Measurements from ENCODE around the gene TMEM235.

DNA sequence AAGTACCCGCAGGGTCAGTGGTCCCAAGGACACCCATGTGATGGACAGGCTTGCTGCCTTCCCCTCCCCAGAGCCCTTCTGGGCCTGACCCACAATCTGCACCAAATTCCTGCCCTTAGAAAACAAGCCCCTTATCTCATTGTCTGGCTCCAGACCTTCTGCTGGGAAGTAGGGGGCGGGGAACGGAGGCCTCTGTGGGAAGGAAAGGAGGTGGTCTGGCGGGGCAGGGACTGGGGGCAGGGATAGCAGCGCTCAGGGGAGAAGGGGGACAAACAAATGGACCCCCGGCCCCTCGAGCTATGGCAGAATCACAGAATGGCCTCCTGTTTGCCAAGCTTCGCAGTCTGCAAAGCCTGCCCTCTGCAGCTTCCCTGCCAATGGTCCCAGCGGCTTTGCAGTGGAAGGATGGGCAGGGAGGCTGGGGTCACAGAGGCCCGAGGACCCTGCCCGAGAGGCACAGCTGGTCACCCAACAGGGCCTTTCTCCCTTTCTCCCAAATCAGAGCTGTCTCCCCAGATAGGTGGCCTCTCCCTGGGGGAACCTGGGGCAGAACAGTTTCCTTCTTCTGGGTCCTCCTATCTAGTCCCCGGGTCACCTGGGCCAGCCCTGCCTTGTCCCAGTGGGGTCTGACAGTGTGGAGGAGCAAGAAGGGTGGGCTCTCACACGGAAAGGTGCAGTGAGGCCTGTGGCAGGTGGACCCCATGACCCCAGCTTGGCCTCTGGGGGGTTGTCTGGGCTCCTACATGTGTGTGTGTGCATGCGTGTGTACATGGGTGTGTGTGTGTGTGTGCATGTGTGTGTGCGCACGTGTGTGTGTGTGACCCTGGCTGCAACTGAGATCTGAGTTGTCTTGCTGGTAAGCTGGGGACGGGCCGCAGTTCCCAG is 25.5 kb downstream of the TMEM235 start:
- TF ChIP-seq TRIM24 (IDR thresholded peaks at IDR 0.05) (no peak), ELF1 (tag; IDR thresholded peaks at IDR 0.05) (no peak), CTCF (IDR thresholded peaks at IDR 0.05 in 2 of 3, conservative IDR thresholded peaks at IDR 0.05 in 1 of 3; ENCODE audit: insufficient read depth in 2 of 3, low read depth in 1 of 3, low read length in 3 of 3) (no peak), ZNF12 (CRISPR knock-in tag; IDR thresholded peaks at IDR 0.05) (no peak), ESRRA (IDR thresholded peaks at IDR 0.05; ENCODE audit: borderline replicate concordance, low read depth) (no peak; the same call in 1 of the 2 replicates), ZNF408 (CRISPR knock-in tag; IDR thresholded peaks at IDR 0.05; ENCODE audit: low read depth) (no peak), HMGXB4 (CRISPR knock-in tag; IDR thresholded peaks at IDR 0.05) (no peak), TEAD1 (CRISPR knock-in tag; IDR thresholded peaks at IDR 0.05) (no peak), SRSF9 (IDR thresholded peaks at IDR 0.05; ENCODE audit: borderline replicate concordance, low read depth, low read length) (no peak), JUN (IDR thresholded peaks at IDR 0.05; ENCODE audit: borderline replicate concordance, low read depth, low read length) (no peak), JUN (CRISPR knock-in tag; IDR thresholded peaks at IDR 0.05; ENCODE audit: borderline replicate concordance) (no peak), ZFP36 (IDR thresholded peaks at IDR 0.05; ENCODE audit: low read depth, low read length, partially characterized antibody) (no peak), KAT8 (IDR thresholded peaks at IDR 0.05; ENCODE audit: low read depth) (no peak), RFX5 (IDR thresholded peaks at IDR 0.05; ENCODE audit: low read depth, low read length) (no peak)
- TF ChIP-seq, protein P1, sequence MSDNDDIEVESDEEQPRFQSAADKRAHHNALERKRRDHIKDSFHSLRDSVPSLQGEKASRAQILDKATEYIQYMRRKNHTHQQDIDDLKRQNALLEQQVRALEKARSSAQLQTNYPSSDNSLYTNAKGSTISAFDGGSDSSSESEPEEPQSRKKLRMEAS (CRISPR knock-in tag; IDR thresholded peaks at IDR 0.05) = peak; percentile 38; the same call in 1 of the 2 replicates
